HG03460 (cell line): Measurements from ENCODE around the gene B4GALT2.

Source experiments
- ATAC-seq: cut with Tn5 transposase; IDR thresholded peaks from one replicate; pipeline ENCODE4 v1.9.1; 2021; ENCODE audit not compliant: unreplicated experiment

B4GALT2 gene

DNA sequence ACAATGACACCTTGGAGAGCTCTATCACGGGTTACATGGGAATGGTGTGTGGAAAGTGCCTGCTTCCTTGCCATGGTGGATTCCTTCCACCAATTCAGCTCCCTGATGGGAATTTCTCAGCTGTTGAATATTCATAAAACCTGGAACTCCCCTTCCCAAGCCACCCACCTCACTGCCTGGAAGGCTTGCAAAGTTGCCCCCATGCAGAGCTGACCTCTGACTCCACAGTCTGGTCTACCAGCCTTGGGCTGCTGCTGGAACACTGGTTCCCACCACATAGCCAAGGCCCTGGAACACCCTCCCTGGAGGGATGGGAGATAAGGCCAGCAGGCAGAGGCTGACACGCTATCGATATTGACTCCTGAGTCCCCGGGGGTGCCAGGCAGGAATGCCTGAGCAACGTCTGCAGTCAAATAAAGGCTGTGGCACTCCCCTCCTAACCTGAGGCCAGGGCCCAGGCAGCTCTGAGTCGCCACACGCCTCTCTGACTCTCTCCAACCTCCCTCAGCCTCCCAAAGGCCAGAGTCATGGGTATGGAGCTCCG is 21.2 kb downstream of the B4GALT2 start:
- no peak for ATAC-seq

DNA sequence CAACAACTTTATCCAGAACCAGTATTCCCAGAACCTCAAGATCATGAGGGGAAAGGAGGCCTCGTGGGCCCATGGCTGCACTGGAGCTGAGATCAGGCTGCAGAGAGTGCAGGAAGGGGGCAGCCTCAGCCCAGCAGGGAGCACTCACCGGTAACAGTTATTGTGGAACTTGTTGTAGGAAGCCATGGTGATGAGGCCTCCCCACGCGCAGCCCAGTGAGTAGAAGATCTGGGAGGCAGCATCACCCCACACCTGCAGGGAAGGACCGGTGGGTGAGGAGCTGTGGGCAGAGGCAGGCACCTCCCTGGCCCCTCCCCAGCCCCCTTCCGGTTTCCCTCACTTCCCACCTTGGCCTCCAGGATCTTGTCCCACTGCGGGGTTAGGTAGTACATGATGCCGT is 23.2 kb downstream of the B4GALT2 start:
- ATAC-seq, result no peak

DNA sequence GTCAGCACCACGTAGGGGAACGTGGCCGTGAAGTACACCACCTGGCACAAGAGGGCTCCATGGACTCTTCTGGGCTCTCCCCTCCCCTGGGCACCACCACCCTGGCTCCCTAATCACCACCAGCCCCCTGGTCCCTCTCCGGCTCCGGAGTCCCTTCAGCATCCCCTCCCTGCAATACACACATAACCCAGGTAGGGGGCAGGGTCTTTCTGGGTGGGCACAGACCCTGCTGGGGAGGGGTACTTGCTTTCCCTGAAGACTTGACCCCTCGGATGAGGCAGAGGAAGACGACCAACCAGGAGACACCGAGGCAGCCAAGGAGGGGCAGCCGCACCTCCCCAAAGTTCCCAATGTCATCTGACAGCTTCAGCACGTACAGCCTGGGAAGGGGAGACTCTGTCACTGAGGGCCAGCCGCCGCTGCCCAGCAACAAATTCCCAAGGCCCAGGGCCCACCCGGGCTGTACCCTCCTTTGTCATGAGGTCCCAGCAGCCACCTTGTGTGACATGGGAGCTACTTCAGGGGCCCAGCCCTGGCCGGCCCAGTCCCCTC is 23.7 kb downstream of the B4GALT2 start:
- no peak for ATAC-seq

DNA sequence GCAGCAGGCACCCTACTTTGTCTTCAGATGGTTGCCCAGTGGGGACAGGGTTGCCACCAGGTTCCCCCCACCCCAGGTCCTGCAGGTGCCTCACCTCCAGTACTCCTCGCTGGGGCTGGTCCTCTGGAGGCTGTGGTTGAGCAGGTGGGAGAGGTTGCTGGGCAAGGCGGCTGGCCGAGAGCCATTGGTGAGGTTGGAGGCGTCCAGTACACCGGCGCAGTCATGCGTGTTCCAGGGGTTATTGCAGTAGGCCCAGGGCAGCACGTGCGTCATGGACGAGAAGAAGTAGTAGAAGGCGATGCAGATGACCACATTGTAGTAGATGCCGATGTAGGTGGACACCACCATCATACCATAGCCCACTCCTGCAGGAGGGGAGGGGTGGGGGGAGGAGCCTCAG is 29.2 kb downstream of the B4GALT2 start:
- no peak for ATAC-seq

DNA sequence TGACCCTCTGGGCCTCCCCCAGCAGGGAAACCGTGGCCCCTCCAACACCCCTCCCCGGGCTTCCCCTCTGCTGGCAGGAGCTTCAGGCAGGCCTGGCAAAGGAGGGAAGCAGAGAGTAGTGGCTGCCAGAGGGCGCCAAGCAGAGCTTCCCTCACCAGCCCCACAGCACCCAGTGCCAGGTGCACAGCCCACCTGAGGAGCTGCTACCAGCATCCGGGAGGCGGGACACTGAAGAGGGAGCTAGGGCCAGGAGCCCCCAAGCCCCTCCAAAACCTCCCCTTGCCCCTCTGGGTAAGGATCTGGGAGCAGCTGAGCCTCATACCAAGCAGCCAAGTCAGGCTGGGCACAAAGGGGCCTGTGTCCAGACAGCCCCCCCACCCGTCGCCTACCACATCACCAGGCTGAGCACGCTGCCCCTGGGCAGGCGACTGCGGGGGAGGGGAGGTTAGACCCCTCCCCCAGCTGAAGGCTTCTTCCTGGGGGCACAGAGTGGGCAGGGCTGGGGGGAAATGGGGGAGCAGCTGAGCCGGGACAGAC is 32.0 kb downstream of the B4GALT2 start:
- no peak for ATAC-seq

DNA sequence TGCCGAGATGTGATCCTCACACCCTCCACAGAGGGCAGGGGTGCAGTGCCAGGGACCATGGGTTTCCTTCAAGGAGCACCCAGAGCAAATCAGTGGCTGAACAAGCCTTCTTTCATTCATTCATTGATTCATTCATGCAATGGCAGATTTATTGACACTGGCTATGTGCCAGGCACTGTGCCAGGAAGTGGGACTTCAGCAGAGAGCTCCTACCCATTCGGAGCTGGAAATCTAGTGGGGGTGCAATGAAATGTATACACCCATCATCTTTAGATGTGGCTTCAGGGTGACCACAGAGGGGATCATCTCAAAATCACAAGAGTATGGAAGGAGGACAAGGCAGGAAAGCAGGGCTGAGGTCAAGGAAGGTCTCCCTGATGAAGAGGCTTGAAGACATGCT is 33.4 kb downstream of the B4GALT2 start:
- ATAC-seq, result no peak

DNA sequence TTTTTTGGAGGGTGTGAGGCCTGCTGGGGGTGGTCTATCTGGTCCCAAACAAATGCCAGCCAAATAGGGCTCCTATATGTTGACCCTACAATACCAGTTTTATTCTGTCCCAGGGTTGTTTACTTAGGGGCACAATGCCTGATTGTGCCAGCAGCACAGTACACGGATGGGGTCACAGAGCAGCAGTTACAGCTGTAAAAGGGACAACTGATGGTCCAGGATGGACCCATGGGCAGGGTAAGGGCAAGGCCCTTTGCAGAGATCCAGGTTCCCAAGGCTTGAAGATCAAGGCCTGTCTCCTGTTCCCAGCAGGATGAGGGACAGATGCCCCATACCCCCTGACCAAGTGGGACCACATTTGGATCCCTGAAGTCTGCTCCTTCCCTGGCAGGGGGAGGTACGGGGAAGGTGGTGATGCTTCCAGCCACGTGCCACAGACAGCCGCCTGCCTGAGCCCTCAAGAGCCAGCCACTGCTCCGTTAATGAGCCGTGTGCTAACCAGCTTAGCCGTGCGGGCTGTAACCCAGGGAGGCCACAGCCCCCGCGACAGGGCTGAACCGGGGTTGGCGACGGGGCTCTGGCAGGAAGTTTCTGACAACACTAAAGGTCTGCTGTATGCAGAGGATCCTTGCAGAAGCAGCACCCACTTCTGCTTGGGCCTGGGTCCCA is 34.1 kb downstream of the B4GALT2 start:
- no peak for ATAC-seq

DNA sequence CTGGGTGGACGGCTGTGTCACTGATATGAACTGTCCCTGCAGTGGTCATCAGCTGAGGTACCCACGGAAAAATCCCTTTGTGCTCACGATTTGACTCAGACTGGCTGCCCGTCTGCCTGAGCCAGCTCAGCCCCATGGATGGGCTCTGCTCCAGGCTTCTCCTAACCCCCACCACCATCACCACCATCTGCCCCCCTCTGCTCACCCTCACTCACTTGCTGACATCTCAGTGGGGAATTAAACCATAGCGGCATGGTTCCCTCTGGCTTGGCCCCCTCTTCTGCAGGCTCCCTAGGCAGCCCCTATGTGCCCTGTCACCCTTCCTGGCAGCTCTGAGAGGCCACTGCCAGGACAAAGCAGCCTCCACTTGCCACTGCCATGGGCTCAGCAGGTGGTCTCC is 34.9 kb downstream of the B4GALT2 start:
- no peak for ATAC-seq

DNA sequence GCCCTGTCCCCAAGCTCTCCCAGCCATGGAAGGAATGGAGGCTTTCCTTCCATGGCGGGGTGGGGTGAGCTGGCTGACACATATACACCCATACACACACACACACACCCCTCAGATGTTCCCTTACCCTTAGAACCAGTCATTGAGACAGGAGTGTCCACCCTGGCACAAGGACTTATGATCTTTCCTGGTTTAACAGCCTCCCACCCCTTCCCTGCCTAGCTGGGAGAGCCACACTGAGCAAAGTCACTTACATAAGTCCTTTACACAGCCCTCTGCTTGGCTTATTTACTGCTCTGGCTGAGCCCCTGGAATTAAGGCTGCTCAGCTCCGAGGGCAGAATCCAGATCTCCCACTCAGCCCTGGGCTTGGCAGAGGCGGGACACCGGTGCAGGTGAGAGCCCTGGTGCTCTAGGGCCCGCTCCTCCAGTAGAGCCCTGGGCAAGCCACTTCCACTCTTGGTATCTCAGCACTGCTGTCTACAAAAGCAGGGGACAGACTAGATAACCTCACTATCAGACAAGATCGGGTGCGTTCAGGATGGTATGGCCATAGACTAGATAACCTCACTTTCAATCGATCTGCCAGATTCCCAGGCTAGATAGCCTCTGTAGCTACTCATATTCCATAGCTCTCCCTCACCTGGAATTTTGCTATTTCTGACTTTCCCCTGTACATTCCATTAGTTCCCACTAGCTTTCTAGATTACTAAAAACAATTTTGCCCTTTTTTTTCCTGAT is 35.5 kb downstream of the B4GALT2 start:
- no peak for ATAC-seq

DNA sequence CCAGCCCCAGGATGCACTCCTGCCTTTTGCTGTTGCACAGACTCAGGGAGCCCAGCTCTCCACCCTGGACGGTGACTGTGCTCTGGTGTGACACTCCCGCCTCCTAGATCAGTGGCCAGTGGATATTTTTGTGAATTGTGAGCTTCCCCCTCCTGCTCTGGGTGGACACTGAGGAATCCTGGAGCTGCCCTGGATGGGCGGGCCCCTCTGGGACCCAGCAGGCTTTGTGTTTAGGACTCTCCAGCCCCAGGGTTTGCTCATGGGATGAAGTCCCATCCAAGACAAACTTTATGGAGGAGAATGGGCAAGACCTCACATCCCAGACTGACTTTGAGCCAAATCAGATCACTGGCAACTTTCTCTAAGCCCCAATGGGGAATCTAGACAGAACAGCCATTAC is 36.2 kb downstream of the B4GALT2 start:
- no peak for ATAC-seq

DNA sequence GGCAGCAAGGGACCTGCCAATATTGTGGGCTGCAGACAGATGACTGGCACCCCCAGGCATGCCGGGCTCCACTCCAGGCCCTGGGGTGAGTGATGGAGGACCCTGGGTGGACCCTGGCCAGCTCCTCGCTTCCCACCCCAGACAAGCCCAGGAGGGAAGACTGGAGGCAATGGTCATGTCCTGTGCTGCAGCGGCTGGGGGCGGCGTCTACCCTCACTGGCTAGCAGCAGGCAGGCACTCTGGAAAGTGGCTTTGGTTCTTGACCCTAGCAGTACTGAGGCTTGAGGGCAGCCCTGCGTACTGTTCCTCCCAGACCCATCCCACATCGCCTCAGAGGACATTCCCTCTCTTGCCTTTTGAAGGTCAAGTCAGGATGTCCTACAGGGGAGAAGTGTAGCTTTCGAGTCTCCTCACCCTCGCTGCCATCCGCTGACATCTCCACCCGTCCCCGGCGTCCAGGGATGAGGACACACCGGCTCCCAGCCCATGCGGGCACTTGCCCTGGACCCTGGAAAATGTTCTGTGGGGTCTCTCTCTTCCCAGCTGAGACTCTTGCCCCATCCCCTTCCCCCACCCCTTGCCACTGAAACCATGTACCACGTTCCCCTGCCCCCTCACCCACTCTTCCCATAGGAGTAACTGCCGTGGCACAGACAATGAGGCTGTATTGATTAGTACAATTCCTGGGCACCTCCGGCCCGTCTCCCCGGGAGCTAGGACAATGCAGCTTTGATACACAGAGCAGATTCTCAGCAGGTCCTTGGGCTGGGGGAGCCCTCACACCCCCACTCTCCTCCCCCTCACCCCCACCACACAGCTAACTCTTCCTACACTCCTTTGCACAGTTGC is 37.3 kb downstream of the B4GALT2 start:
- no peak for ATAC-seq

DNA sequence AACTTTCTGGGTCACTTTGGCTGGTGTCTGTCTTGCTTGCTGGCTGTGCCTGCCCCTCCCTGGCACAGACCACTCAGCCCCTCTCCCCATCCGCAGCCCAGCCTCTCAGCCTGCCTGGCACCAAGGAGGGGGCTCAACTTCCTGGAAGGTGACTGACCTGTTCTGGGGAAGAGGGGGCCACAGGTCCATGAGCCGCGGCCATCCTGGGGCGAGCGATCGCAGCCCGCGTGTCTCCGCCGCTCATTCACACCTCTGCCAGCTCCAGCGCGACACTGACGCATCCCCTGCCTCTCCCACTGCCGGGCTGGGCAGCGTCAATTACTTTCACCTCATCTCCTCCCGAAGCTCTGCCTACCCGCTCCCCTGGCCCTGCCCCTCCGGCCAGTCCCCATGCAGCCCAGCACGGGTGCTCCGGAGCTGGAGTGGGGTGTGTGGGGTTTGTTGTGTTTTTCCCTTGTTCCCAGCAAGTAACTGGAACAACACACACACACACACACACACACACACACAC is 37.9 kb downstream of the B4GALT2 start:
- ATAC-seq, result no peak

DNA sequence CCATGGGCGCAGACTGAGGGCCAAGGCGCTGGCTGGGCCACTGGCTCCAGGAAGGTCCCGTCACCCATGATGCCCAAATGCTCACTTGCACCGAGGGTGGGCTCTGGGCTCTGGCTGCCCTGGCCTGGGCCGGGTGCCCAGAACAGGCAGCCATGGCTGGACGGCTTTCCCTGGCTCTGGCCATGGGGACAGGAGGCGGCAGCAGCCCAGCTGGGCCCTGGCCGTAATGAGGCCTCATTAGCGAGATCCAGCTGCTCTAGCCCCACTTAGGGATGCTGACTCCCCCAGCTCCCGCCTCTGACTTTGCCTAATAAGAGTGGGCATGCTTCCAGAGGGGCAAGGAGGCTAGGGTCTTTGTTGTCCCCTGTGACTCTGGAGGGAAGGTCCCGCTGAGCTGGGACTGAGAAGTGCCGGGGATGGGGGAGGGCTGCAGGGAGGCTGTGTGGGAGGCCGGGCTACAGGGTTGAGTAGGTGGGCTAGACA is 40.5 kb downstream of the B4GALT2 start:
- no peak for ATAC-seq

DNA sequence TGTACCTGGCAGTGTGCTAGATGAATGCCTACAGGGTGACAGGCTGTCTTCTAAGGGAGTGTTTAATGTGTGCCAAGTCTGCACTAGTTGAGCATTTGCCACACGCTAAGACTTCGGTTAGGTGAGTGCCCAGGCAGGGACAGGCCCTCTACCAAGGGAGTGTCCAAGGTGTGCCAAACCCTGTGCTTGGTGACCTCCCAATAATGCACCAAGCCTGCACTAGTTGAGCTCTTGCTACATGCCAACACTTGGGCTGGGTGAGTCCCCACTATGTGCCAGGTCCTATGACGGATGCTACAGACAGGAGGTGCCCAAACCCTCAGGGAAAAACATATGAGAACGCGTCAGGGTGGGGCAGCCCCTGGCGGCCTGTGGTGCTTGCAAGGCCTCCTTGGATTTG is 41.5 kb downstream of the B4GALT2 start:
- no peak for ATAC-seq

DNA sequence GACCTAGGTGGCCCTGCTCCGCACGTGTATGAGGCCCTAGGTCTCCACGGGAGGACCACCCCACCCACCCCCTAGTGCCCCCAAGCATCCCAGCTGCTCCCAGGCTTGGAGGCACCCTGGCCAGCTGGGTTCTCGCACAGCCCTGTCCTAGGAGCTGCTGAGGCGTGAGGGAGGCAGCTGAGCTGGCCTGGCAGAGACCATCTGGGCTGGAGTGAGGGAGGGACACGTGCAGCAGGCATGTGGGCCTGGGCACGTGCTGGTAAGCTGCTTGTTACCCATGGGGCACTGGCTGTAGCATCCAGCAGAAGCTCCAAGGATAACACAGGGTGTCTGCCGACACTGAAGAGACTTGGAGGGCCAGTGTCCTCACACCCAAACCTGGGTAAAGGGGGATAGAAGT is 42.1 kb downstream of the B4GALT2 start:
- no peak for ATAC-seq

DNA sequence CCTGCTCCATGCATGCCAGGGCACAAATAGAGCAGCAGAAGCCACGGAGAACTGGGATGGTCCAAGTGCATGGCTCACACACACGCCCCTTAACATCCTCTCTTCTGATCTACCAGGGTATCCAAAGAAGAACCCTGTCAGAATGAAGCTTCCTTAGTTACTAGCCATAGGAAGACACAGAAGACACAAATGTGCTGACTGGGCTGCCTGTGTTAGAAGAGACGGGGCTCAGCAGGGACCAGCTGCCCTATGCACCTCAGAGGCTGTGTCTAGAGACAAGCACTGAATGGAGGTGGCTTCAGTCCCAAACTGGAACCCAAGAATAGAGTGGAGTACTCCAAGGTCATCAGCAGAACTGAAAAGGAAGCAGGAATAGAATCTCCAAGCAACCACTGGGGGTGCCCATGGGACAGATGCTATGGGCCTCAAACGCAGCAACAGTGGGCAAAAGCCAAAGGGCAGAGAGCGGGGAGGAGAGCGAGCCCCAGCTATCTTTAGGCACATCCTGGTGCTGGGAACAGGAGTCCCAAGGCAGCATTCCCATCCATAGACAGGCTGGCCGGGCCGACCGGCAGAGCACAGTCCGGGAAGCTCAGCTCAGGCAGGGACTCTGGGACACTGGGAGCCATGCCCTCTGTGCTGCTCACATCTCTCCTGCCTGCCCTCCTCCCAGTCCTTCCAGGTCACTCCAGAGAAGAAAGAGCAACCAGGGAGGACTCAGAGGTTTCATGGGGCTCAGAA is 42.7 kb downstream of the B4GALT2 start:
- no peak for ATAC-seq

DNA sequence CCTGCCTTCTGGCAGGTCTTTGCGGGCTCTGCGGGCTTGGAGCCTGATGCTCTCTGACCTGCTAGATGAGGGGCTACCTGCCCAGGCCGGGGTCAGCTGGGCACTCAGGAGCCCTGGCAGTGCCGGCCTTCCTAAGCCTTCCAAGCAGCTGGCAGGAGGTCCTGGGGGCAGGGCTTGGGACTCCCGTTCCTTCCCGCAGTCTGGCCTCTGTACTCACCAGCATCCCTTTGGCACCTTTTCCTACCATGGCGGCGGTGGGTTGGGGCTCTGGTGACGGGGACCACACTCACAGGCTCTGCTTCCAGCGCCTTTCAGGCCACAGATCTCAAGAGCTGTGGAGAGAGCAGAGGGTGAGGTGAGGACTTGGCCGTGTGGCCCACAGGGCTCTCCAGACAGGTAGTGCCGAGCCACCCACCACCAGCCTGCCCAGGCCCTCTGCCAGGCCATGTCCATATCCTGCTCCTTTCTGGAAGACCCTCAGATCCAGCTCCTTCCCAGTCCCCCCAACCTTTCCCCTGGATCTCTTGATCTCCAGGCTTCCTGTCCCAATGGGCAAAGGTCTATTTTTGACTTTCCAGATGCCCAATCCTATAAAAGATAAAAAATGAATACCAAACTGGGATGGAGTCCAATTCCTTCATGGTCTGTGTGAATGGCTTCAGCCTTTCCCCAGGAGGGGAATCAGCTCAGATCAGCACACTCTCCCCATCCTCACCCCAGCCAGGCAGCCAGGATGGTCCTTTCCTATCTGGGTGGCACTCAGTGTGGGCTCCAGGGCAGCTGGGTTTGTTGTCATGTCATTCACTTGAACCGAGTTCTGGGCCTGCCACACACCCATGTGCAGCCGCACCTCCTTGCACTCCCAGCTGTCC is 45.3 kb downstream of the B4GALT2 start:
- no peak for ATAC-seq

DNA sequence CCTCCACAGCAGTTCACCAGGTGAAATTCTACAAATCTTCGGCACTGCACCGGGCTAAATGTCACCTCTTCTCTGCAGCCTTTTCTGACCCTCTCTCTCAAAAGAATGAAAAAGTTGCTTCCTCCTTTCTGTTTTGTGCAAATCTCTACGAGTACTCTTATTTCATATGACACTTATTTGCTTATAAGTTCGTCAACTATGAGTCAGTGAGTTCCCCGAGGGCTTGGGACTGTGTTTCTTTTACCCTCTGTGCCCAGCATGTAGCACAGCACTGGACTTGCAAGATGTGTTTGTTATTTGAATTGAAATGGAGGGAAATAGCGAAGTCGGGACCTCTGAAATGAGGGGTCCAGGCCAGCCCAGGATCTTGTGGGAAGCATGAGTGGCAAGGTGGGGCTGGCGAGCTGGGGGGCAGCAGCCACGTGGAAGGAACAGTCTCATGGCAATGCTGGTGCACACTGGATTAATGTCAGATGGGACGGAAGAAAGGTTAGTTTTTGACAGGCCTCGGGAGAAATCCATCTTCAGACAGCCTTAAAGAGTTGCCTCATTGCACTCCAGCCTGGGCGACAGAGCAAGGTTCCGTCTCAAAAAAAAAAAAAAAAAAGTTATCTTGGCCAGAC is 46.0 kb downstream of the B4GALT2 start:
- ATAC-seq, result no peak

DNA sequence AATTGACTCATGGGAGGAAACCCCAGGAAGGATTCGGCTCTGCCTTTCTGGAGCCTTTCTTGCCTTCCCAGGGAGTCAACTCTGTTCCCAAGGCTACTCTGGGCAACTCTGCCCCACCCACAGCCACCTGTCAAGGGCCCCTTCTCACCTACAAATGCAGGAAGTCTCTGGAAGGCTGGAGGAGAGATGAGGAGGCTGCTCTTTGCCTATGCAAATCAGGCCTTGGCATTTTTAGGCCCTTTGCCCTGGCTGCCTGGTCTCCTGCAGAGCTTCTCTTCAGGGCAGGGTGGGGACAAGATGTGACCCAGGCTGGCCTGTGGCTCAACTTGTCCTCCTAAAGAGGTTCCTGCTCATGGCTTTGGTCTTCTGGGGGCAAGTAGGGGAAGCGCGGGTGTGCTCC is 46.8 kb downstream of the B4GALT2 start:
- ATAC-seq, result no peak
